Measurements from ENCODE around the gene TMEM100.

- TF ChIP-seq CTCF (conservative IDR thresholded peaks at IDR 0.05; ENCODE audit: low read depth, low read length), result no peak
- TF ChIP-seq EZH2 (IDR thresholded peaks at IDR 0.05; ENCODE audit: low read length, unreplicated experiment), result no peak
- no peak for TF ChIP-seq EZH2phosphoT487 (IDR thresholded peaks at IDR 0.05; ENCODE audit: borderline replicate concordance, low read length)
Observed at GRCh38 chr17:55769625-55770000, 46.9 kb upstream of the TMEM100 start.

Measured in PC-3 (cell line).